CD4-positive, alpha-beta T cell treated with Interleukin-1 beta for 1 hour (primary cell): ENCODE results near the gene SMARCE1.
"Not testable (repeated sequence)": the region's sequence is repeated elsewhere in the genome, so short reads cannot be mapped to it uniquely, and the experiment has no call there.

Experiments
- DNase-seq, 2 donors: peaks; one replicate each; pipeline ENCODE4 v3.0.0-alpha.2; 2020 to 2022

The SMARCE1 gene

GRCh38 chr17:40608061-40608581 lies 39.5 kb downstream of the SMARCE1 start:
- peak; percentile 73 to 88 for DNase-seq

DNA sequence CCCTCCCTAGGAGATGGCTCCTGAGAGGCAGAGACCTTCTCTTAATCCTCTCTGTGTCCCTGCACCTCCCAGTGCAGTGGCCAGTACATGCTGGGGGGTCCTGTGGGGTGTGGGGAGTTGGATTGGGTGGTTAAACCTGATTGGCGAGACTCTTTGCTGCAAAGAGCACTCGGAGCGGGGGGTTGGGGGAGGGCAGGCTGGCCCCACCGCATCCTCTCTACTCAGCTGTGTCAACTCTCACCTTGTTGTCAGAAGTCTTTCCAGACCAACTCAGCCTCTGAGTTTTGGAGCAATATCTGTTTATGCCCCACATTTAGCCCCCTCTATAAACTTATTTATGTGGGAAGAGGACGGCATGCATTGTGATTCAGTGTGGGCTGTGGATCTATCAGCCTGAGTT lies 40.0 kb downstream of the SMARCE1 start:
- DNase-seq = peak; percentile 73 to 76

DNA sequence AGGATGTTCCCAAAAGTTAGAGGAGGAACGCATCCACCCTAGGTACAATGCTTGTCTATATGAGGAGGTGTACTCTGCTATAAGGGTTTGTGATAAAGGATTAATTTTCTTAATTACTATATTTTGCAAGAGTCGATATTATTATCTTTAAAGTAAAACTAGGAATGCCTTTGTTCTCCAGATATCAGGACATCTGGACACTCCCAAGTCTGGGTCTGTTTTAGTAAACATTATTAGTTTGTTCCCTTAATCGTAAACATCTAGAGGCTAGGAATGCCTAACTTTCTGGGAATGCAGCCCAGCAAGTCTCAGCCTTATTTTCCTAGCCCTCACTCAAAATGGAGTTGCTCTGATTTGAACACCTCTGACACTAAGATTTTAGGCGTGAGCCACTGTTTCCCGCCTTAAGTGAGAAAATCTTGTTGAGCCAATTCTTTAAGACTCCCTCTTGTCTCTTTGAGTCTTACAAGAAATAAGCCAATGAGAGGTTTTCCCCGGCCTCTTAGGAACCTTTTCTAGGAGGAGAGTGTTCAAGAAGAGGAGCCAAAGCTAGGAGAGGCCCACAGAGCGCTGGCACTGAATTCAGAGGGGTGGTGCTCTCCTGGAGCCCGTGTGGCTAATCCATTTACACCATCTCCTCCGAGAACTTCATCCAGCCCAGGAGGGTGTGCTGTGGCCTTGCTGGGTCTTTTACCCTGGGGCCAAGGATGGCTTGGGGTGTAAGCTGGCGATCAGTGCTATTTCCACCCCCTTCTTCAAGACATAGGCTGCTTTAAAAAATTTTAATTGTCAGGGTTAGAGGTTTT lies 40.9 kb downstream of the SMARCE1 start:
- DNase-seq = no peak

DNA sequence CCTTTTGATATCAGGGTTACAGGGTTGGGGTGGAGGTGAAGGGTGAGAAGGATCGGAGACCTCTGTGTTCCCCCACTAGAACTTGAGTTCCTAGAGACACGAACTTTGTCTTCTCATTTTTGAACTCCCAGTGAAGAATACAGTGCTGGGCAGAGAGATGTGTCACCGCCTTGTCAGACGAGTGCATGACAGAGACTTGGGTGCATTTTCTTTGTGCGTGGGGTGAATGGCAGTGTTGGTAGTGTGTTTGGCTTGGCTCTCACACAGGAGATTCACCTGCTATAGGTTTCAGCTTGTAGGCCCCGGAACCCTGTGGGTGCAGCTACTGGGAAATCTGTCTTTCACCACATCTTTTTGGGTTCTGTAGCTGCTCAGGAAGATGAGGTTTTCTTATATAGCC lies 42.3 kb downstream of the SMARCE1 start:
- DNase-seq = peak; percentile 68 to 74

DNA sequence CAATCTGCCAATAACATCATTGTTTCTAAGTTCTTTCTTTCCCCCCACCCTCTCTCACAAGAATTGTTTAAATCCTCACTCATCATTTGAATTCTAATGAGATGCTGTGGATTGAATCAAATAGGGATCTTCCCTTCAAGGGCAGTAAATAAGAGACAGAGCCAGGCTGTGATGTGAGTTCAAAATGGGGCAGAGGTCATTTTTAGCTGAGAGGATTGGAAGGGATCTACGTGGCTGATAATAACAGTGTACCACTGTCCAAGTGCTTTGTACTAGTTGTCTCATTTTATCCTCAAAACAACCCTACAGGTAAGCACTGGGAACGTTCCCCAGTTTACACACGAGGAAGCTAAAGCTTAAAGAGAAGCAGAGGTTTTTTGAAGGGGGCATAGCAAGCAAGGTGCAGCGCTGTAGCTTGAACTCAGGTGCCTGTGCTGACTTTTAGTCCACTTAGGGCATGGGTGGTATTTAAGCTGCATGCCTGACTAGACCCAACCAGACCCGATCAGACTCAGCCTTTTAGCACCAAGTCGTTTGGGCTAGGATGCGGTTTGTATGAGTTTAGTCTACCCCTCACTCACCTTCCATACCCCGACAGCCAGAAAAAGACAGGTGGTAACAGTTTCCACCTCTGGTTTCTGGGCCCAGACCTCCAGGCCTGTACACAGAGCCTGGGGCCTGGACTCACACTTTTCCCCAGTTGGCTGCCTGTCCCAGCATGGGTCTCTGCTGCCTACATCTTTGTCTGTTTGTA lies 43.1 kb downstream of the SMARCE1 start:
- no peak for DNase-seq

DNA sequence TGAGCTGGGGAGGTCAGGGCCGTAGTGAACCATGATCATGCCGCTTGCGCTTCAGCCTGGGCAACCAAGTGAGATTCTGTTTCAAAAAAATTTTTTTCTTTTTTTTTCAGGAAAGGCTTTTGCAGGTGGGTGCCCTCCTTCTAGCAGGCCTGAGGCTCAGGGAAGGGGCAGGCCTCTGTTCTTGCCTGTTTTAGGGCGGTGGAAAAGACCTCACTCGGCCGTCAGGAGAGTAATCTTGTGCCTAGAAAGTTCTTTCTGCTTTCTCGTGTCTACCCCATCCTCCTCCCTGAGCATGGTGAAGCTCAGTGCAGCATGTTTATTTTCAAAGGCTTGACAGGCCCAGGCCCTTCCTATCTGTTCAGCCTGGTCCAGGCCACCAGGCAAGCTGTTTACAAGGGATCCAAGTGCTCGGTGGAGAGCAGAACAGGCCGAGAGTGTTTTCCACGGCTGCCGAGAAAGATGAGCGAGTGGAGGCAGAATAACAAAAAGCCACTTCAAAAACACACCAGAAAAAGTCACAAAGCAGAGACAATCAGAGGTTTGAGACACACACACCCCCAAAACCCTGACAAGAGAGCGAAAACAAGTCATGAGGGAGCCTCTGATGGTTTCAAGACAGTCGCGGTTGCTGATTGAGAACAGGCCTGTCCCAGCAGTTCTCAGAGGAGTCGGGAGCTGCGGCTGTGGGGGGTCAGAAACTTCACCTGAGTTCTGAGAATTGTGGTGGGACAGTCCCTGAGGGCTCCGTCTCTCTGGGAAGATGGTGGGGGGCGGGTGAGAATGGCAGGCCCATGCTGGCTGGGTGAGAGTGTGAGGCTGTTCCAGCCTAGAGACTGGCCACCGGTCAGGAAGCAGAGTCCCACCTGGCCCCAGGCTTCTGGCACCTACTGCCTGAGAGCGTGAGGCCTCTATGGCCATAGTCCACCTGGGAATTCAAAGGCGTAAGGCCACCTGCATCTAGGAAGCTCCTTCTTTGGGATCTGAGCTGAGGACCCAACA lies 44.9 kb downstream of the SMARCE1 start:
- peak; percentile 78 to 80 for DNase-seq

- no peak for DNase-seq
Measured at GRCh38 chr17:40600486-40601046, 47.1 kb downstream of the SMARCE1 start.

DNA sequence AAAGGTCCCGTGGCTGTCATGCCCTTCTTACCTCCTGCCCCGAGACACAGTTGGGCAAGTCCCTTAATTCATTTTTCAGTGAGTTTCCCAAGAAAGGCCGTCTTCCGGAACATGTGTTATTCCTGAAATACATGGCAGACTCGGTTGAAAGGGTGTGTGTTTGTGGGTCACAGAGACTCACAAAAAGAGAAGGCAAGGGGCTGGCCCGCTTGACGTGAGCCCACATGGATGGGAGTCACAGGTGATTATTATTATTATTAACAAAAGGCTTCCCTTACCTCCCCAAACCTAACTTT lies 48.2 kb downstream of the SMARCE1 start:
- DNase-seq = no peak

DNA sequence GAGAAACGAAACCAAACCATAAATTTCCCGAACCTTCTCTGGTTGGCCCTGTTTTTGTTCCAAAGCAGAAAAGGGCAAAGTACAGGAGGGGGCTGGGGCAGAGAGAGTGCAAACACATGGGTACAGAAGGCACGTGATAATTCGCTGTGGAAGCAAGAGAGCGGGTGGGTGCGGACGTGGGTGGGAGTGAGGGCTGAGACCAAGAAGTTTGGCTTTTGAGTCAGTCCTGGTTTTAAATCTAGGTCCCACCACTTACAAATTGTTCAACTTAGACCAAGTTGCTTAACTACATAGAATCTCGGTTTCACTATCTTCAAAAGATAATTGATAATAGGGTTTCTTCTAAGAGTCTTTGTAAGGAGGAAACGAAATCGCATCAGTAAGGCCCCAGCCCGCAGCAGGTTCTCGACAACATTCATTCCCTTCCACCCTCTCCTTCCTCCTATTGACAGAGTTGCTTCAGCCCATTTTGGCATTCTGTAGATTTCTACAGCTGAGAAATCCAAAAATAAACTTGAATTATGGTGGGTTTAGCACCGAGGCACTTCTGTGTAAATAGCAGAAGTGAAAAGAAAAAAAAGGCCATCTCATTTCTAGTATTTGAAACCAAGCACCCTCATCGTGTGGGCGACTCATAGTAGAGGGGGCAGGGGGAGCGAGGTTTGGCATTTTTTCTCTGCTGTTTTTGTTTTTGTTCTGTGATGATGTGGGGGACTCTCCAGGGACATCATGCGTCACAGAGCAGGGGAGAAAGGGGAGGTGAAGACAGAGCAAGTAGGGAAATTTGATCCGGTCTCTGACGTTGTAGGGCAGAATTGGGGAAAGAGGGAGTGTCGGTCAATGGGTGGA lies 48.8 kb downstream of the SMARCE1 start:
- peak; percentile 88 to 89 for DNase-seq

DNA sequence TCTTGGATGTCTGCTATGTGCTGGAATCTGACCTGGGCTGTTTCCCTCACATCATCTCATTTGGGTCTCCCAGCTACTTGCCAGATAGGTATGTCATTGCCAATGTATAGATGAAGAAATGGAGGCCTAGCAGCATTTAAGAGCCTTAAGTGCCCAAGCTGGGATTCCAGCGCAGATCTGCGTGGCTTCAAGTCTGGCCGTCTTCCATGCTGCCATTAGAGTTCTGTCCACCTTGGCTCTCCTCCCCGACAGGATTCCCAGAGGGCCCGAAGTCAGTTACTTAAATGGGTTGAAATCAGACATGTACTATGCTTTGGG lies 49.4 kb downstream of the SMARCE1 start:
- no peak for DNase-seq

- DNase-seq = no peak
Measured at GRCh38 chr17:40597556-40598300, 49.9 kb downstream of the SMARCE1 start.

DNA sequence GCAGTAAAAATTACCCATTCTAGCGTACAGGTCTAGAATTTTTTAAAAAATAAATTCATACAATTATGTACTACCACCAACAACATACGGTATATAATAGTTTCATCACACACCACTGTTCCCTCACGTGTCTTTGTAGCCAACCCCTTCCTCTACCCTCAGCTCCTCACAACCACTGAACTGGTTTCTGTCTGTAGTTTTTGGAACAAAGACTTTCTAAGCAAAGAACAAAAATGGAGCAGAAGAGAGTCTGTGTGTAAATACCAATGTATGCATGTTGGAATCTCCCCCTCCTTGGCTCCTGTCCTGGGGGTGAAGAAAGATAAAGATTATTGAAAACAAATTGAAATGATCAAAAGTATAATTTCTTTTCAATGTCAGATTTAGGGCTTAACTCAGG lies 50.5 kb downstream of the SMARCE1 start:
- DNase-seq = no peak

- peak in 1 of 2 donors; percentile 52 for DNase-seq
Measured at GRCh38 chr17:40596261-40596919, 51.2 kb downstream of the SMARCE1 start.

DNA sequence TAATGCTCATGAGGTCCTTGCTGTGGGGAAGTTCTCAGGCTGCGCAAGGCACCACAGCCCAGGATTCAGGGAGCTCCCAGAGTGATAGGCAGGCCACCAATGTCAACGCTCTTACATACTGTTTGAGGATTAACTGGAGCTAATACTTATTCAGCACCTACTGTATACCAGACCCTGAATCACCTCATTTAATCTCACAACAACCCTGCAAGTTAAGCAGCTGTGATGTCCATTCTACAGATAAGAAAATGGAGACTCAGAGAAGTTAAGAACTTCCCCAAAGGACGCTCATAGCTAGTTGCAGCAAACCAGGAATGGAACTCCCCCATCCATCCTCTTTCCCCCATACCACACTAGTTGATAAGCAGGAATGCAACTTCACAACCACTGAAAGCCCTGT lies 56.9 kb downstream of the SMARCE1 start:
- DNase-seq = no peak

- DNase-seq = no peak
Measured at GRCh38 chr17:40588552-40588951, 59.1 kb downstream of the SMARCE1 start.

- not testable (repeated sequence) for DNase-seq
Measured at GRCh38 chr17:40586264-40586663, 61.4 kb downstream of the SMARCE1 start.

GRCh38 chr17:40584950-40585349 lies 62.7 kb downstream of the SMARCE1 start:
- not testable (repeated sequence) for DNase-seq

- DNase-seq = peak; percentile 78 to 85
Measured at GRCh38 chr17:40582328-40582901, 65.2 kb downstream of the SMARCE1 start.

GRCh38 chr17:40580140-40580539 lies 67.5 kb downstream of the SMARCE1 start:
- no peak for DNase-seq

GRCh38 chr17:40579471-40579870 lies 68.1 kb downstream of the SMARCE1 start:
- no peak for DNase-seq
